RPMI8226 (cell line): ENCODE data around the gene ZNF177.
"Not testable (repeated sequence)": the region's sequence is repeated elsewhere in the genome, so short reads cannot be mapped to it uniquely, and the experiment has no call there.

ENCODE experiments used
- DNase-seq: peaks from one replicate; pipeline ENCODE4 v3.0.0-alpha.2; 2015

The ZNF177 gene

DNA sequence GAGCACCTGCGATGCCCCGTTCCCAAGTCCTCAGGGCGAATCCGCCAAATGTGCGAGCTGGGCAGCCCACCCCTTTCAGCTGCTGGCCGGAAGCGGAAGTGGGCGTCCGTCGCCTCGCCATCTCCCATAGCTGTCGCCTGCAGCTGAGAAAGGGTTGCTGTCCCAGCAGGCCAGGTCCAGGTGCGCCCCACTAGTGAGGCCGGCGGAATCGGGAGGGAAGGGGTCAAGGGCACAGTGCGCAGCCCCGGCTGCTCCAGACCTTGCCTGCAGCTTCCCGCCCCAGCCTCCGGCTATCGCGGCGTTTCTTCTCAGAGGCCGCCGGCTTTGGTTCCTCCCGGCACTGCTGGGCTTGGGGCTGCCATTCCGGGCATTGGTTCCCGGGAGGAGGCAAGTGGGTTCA lies at the start of gene ZNF177:
TSS of gene ZNF177 (plus strand) at position 109 of the 400 bp plus-strand sequence. CDS start 15,299 bp downstream, outside the sequence.
- no peak for DNase-seq

DNA sequence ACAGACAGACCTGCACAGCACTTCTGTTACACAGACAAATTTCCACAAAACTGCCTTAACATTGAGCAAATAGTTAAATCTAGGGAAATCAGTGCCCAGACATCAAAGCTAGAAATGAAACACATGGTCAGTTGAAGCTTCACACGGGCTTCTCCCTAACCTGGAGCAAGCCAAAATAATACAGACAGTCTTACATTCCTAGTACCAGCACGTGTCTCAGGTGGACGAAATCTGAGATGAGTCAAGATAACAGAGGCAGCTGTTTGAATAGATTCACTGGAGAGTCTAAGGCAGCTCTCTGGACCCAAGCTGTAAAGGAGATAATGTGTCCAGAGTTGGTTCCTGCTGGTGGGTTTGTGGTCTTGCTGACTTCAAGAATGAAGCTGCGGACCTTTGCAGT lies 49.1 kb upstream of the ZNF177 start:
- DNase-seq: no peak

DNA sequence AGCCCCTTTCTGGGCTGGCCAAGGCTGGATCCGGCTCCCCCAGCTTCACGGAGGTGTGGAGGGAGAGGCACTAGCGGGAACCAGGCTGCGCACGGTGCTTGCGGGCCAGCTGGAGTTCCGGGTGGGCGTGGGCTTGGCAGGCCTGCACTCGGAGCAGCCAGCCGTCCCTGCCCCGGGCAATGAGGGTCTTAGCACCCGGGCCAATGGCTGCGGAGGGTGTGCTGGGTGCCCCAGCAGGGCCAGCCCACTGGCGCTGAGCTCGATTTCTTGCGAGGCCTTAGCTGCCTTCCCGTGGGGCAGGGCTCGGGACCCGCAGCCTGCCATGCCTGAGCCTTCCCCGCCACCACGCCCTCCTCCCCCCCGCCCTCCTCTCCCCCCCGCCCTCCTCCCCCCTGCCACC lies 41.5 kb upstream of the ZNF177 start:
- DNase-seq: no peak

DNA sequence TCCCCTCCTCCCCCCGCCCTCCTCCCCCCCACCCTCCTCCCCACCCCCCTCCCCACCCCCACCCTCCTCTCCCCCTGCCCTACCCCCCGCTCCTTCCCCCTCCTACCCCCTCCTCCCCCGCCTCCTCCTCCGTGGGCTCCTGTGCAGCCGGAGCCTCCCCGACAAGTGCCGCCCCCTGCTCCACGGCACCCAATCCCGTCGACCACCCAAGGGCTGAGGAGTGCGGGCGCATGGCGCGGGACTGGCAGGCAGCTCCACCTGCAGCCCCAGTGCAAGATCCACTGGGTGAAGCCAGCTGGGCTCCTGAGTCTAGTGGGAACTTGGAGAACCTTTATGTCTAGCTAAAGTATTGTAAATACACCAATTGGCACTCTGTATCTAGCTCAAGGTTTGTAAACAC lies 41.1 kb upstream of the ZNF177 start:
- DNase-seq: not testable (repeated sequence)

DNA sequence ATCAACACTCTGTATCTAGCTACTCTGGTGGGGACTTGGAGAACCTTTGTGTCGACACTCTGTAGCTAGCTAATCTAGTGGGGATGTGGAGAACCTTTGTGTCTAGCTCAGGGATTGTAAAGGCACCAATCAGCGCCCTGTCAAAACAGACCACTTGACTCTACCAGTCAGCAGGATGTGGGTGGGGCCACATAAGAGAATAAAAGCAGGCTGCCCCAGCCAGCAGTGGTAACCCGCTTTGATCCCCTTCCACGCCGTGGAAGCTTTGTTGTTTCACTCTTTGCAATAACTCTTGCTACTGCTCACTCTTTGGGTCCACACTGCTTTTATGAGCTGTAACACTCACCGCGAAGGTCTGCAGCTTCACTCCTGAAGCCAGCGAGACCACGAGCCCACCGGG lies 40.6 kb upstream of the ZNF177 start:
- DNase-seq: not testable (repeated sequence)

DNA sequence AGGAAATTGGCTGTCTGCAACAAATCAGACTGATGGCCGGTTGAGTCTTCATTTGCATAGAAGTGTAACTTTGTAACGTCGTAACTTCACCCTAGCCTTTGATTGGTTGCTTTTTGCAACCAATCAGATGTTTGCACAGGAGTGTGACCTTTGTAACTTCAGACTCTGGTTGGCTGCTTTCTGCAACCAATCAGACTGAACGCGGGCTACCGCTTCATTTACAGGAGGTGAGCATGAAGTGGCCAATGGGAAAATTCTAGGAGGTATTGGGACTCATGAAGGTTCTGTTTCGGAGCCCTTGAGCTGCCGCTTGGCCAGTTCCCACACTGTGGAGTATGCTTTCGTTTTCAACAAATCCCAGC lies 39.3 kb upstream of the ZNF177 start:
- peak; percentile 72 for DNase-seq

DNA sequence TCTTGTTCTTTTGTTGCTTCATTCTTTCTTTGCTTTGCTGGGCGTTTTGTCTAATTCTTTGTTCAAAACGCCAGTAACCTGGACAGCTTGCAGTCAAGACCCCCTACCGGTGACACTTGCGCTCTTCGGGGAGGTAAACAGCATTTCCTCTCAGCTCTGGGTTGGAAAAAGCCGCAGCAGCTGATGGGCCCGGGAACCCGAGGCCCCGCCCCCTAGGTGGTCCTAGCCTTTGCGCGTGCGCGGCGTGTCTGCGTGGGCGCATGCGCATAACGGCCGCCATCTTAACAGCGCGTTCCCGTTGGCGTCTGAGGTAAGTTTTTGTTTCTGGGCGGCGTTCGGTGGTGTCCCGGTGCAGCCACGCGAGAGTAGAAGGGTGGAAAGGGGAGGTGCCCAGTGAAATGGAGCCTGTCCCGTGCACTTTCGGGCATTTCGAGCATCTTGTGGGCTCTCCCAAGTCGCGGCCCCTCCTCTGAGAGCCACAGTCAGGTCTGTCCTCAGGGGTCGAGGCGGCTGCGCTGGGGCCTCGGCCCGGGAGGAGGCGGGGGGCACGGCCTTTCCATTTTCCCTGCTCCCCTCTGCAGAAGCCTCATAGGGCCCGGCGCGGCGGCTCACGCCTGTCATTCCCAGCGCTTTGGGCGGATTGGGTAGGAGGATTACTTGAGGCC lies 38.8 kb upstream of the ZNF177 start, which contains the start of gene ZNF559:
TSS of gene ZNF559 (plus strand) at position 261 of the 665 bp plus-strand sequence. CDS start 14,371 bp downstream, outside the sequence.
- DNase-seq: peak; percentile 96

DNA sequence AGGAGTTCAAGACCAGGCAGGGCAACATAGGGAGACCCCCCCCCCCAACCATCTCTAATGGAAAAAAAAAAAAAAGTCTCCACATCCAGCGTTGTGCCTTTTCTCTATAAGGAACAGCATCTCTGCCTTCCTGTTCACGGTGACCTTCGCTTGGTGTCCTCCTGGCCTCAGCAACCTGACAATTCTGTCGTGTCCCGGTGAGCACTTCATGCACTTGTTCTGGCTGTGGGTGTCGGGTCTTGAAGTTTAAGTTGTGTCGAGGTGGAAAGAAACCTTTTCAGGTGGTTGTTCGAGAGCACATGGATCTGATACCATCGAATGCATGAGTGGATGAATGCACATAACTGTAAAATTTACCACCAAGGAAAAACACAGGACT lies 38.2 kb upstream of the ZNF177 start:
- DNase-seq: peak; percentile 8

DNA sequence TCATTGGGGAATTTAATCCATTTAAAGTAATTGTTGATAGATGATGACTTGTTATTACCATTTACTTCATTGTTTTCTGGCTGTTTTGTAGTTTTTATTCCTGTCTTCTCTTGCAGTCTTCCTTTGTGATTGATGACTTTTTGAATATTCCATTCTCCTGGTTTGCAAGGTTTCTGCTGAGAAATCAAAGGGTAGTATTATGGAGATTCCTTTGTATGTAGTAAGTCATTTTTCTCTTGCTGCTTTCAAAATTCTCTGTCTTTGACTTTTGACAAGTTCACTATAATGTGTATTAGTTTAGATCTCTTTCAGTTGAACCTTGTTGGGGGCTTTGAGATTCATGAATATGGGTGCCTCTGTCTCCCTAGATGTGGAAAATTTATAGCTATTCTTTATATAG lies 32.8 kb upstream of the ZNF177 start:
- DNase-seq: no peak

DNA sequence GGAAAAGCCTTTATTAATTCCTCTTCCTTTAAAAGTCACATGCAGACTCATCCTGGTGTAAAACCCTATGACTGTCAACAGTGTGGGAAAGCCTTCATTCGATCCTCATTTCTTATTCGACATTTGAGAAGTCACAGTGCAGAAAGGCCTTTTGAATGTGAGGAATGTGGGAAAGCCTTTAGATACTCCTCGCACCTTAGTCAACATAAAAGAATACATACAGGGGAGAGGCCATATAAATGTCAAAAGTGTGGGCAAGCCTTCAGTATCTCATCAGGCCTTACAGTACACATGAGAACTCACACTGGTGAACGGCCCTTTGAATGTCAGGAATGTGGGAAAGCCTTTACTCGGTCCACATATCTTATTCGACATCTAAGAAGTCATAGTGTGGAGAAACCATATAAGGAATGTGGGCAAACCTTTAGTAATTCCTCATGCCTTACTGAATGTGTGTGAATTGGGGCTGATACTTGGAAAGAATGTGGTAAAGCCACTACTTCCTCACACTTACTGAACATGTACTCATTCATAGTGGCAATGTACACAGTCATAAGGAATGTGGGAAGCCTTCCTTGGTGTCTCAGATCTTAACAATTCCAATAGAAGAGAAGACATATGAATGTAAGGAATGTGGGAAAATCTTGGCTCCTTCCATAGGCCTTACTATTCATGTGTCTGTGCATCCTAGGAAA lies 20.1 kb upstream of the ZNF177 start:
- no peak for DNase-seq

DNA sequence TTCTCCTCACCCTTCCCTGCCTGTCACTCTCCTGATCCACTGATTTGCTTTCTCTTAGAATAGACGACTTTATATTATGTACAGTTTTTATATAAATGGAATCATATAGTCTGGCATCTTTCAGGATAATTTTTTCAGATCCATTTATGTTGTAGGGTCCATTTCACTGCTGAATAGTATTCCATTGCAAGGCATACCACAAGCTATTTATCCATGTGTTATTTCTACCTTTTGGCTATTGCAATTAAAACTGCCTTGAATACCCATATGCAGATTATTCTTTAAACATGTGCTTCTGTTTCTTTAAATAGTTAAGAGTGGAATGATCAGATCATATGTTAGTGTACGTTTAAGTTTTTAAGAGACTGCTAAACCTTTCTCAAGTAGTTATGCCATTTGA lies 17.8 kb upstream of the ZNF177 start:
- DNase-seq: no peak

DNA sequence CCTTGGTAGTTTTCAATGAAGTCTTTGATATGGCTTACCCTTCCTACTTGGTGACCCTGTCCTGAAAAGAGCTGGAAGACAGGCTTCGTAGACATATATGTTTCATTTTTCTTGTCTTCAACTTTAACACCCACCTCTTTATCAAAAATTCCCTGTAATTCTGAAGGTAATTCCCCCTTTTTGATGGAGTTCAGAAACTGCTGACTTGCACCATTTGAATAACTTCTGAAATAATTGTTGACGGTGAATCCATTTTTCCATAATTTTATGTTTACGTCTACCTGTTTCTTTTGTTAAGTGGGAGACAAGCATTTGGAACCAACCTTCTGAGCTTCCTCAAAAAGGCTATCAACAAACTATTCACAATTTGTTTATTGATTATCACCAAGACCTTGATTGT lies 14.6 kb upstream of the ZNF177 start:
- DNase-seq: no peak

DNA sequence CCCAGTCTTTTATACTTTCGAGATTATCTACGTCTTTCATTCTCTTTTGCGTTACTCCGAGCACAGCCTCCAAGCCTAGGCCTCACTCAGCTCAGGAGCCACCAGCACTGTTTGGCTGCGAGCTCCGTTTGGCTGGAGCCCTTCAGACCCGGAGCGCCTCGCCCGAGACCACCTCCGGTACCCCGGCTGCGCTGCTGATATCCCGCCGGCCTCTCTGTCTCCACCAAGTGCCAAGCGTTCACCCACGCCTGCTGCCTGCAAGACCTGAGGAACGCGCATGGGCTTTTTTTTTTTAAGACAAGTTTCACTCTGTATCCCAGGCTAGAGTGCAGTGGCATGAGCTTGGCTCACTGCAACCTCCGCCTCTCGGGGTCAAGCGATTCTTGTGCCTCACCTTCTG lies 14.1 kb upstream of the ZNF177 start:
- no peak for DNase-seq

DNA sequence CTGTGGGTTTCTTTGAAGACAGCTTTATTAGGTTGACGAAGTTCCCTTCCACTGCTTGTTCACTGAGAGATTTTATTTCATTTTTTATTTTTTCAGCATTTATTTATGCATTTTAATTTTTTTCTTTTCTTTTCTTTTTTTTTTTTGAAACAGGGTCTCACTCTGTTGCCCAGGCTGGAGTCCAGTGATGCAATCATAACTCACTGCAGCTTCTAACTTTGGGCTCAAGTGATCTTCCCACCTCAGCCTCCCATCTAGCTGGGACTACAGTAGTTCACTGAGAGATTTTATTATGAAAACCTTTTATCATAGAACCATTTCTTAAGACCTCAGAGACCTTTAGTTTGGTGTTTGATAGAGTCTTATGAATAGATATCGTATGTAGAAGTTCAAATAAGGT lies 10.3 kb upstream of the ZNF177 start:
- no peak for DNase-seq

DNA sequence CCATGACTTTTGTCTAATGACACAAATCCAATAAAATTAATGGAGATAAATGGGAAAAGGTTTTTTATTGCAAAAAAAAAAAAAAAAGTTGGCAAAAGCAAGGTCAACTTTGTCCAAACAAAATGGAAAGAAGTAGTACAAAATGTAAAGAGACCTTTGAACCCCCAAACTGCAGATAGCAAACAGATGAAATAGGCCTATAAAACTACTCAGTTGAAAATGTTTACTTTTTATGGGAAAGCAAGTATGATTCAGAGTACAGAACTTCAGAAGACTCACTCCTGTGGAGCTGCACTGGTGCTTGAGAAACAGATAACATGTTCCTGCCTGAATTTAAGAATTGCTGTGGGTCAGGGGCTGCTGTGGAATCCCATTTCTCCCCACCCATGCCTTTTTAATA lies 9.8 kb upstream of the ZNF177 start:
- DNase-seq: no peak

DNA sequence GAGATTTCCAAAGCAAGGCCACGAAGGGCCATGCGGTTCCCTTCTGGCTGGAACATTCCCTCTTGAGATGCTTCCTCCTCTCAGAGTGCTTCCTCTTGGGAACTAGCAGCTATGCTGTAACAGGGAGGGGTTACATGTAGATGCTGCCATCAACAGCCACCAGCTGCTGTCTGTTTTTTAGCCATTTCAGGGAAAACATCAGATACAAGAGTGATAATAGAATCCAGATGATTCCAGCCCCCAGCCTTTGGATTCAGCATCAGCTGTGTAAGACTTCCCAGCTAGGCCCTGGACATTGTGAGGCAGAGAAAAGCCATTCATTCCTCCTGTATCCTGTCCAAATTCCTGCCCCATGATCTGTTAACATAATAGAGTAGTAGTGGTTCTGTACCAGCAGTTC lies 8.2 kb upstream of the ZNF177 start:
- no peak for DNase-seq

DNA sequence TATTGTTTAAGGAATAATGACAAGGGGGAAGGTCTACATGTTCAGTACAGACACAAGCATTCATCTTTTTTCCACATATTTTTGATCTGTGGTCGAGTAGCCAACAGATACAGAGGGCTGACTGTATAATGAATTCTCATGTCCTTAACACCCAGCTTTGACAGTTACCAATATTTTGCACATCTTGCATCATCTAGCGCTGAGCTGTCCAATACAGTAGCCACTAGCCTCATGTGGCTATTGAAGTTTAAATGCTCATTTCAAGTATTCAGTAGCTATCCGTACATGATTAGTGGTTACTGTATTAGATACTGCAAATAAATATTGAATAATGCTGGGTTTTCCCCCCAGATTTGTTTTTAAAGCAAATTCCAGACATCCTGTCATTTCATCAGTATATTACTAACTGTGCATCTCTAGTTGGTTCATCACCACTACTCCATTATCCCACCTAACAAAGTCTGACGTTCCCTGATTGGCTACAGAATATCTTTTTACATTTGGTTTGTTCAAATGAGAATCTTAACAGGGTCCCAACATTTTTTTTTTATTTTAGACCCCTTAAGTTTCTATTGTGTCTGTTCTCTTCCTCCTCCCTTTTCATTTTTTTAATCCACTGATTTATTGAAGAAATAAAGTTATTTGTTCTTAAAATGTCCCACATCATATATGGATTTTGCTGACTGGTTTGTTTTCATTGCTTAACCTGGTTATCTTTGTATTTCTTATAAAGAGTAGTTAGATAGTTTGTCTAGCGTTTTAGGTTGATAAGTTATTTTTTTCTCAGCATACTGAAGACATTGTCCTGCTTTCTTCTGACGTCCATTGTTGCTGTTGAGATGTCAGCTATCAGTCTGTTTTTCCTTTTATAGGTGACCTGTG lies 8.2 kb downstream of the ZNF177 start:
- DNase-seq: no peak

DNA sequence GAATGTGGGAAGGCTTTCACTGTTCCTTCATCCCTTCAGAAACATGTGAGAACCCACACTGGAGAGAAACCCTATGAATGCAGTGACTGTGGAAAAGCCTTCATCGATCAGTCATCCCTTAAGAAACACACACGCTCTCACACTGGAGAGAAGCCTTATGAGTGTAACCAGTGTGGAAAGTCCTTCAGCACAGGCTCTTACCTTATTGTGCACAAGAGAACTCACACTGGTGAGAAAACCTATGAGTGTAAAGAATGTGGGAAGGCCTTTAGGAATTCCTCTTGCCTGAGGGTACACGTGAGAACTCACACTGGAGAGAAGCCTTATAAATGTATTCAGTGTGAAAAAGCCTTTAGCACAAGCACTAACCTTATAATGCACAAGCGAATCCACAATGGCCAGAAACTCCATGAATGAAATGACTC lies 18.6 kb downstream of the ZNF177 start:
- DNase-seq: no peak

DNA sequence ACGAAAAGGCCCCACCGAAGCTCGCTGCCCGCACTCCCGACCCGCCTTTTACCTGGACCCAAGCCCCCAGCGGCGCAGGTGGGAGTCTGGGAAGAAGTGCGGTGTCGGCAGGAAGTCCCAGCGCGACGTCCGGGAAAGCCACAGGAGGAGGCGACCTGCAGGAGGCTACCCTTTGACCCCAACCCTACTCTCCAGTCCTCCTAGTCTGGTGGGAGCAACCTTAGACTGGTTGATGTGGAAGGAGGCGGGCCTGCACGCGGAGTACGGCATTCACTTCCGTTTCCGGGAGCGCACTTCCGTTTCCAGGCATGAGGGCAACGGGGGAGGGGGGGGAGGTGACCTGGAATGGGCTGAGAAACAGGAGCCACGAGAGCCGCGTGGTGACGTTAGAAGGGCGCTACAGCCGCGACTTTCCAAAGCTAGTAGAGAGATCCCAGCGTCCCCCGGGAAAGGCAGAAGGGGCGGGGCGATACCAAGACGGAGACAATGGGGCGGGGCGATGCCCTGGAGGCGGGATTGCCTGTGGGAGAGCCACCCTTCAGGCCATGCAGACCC lies 44.1 kb downstream of the ZNF177 start:
- DNase-seq: peak; percentile 48

DNA sequence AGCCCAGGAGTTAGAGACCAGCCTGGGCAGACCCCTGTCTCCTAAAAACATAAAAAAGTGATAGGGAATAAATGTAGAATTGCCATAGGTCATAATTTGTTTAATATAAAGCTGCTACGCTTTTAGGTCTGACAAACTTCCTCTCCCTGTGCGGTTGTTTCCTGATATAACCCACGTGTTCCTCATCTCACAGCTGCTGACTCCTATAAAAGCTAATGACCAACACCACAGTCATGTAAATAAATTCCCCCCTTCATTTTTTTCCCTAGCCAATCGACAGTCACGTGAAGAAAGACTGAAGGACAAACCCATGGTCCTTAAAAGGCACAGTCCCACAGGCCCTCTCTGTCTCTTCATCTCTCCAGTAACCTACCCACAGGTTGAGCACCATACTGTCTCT lies 45.0 kb downstream of the ZNF177 start:
- DNase-seq: no peak

DNA sequence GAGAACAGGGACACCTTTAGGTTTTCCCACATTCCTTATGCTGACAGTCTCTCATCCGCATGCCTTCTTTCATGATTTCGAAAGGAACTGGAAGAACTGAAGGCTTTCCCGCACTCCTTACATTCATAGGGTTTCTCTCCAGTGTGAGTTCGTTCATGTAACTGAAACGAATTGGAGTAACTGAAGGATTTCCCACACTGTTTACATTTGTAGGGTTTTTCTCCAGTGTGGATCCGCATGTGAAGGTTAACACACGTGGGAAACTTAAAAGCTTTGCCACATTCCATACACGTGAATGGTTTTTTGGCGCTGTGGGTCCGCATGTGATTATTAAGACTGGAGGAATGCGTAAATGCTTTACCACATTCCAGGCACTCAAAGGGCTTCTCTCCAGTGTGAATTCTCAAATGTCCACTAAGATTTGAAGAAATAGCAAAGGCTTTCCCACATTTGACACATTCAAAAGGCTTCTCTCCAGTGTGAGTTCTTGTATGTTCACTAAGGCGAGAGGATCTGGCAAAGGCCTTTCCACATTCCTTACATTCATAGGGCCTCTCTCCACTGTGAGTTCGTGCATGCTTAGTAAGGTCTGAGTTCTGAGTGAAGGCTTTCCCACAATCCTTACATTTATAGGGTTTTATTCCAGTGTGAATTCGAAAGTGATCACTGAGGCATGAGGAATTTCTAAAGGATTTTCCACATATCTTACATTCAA lies 50.6 kb downstream of the ZNF177 start:
- DNase-seq: no peak

DNA sequence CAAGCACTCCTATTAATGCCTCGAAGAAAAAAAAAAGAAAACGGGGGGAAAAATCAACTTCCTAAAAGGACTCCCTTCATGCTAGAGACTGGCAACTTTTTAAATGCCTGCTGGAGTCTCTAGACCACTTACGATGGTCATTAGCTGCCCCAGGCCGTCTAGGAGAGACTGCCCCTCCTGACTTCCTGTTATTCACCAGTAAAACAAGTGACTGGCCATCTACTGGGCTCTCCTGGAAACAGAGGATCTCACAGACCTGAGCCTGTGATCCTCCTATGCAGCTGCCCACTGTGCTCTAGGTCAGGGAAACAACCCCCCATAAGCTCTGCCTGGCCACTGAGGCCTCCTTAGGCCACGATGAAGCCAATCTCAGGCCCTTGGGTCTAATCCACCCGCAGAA lies 65.1 kb downstream of the ZNF177 start:
- no peak for DNase-seq

DNA sequence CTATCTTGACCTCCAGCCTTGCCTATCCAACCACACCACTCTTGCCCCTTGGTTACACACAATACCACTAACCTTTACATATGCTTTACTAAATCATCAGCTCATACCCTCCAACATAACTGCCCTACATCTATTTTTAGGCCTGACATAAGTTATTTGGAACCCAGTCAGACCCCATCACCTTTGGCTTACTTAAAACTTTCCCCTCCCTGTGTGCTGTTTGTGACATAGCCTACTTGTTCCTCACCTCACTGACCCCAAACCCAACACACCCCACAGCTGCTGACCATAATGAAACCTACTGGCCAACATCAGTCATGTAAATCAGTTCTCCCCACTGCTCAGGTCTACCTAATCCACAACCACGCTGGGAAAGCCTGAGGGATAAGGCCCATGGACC lies 67.6 kb downstream of the ZNF177 start:
- no peak for DNase-seq
